Lower leg skin (tissue), 4 donors: ENCODE data around the gene NLGN4Y. TPM values are rescaled to one million over a fixed set of nuclear protein-coding genes. Genes with fewer than 3 reads are reported as not detected.

Experiments used
- DNase-seq, 2 donors: peaks; one replicate each; pipeline ENCODE4 v3.0.0-alpha.2; 2019; ENCODE audit warnings: low spot score in 2 of 2
- H3K4me3 ChIP-seq: fragments of 200-600 bp; sonication (generic); 2 replicates; pipeline ENCODE4 v1.5.1; 2017; ENCODE audit warnings: mild to moderate bottlenecking, low read depth; ENCODE audit not compliant: poor library complexity, severe bottlenecking
- CTCF ChIP-seq, 3 donors: fragments of 450-650 bp; IDR thresholded peaks; one replicate each; pipeline ENCODE4 v1.5.1; 2016; ENCODE audit warnings: antibody characterized with exemption in 3 of 3, mild to moderate bottlenecking in 3 of 3, moderate library complexity in 2 of 3
- POLR2A ChIP-seq, 2 donors: fragments of 450-650 bp; IDR thresholded peaks; one replicate each; pipeline ENCODE4 v1.6.1; 2016 to 2017; ENCODE audit warnings: antibody characterized with exemption in 2 of 2, mild to moderate bottlenecking in 1 of 2, moderate library complexity in 1 of 2
- WGBS, 2 donors: methylation state at CpG; one replicate each; pipeline ENCODE4 v1.1.5; 2018; 5-methylcytosine and 5-hydroxymethylcytosine counted together
- intact Hi-C: fragments of 100-400 bp; cut with DNase I; formaldehyde crosslinking; loops from one replicate; pipeline ENCODE4 v1.15.0; 2023; ENCODE audit warnings: low total_unique reads
- total RNA-seq, 4 donors: library from RNA; depleted of rRNA; stranded (reverse); fragments of >200 nt; gene quantifications; one replicate each; pipeline ENCODE4 v1.1.0, GENCODE V29; 2016

Gene NLGN4Y
- total RNA-seq, 4 donors from 2014 or later: 12.4 to 19.7 TPM; not detected in 2

- WGBS, 2 donors: 53% methylated on average over 6 of the region's 6 CpGs; no CpG with 5 or more reads in 1 of the 2 donors
- no peak for TF ChIP-seq CTCF (IDR thresholded peaks at IDR 0.05)
- DNase-seq: no peak
- H3K4me3 ChIP-seq: no peak overlapping the region
- intact Hi-C loops: no loop called here
These were observed 120.0 kb downstream of the NLGN4Y start for GRCh38 chrY:14644157-14644952.

- no peak for TF ChIP-seq CTCF (IDR thresholded peaks at IDR 0.05)
- TF ChIP-seq POLR2A (IDR thresholded peaks at IDR 0.05): no peak
- WGBS, 2 donors: 72% methylated on average over 1 of the region's 1 CpG; no CpG with 5 or more reads in 1 of the 2 donors
- DNase-seq: no peak
- intact Hi-C loops: no loop called here
- H3K4me3 ChIP-seq: no peak overlapping the region
These were observed 154.9 kb downstream of the NLGN4Y start for GRCh38 chrY:14679181-14679580.

GRCh38 chrY:14694543-14694942 lies 170.2 kb downstream of the NLGN4Y start:
- no peak for DNase-seq
- no peak overlapping the region for H3K4me3 ChIP-seq
- no peak for TF ChIP-seq POLR2A (IDR thresholded peaks at IDR 0.05)
- TF ChIP-seq CTCF (IDR thresholded peaks at IDR 0.05): no peak
- intact Hi-C loops: no loop called here

DNA sequence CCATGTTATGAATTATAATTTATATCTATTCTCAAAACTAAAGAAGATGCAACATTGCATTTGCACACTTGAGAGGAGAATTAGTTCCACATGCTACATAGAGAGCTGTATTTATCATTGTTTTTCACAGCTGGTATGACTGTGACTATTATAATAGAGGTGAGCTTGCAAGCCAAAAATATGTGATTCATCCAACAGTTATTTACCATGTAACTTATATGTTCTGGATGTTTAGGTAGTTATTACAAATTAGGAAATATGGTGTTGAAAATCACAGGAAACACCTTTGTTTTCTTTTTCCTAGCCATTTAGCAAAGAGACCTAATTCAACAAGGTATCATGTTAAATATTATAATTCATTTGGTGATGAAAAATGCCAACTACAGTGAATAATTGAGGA lies 183.8 kb downstream of the NLGN4Y start:
- no peak for DNase-seq
- TF ChIP-seq CTCF (IDR thresholded peaks at IDR 0.05) (no peak), POLR2A (IDR thresholded peaks at IDR 0.05) (no peak)
- no peak overlapping the region for H3K4me3 ChIP-seq
- intact Hi-C loops: no loop called here

DNA sequence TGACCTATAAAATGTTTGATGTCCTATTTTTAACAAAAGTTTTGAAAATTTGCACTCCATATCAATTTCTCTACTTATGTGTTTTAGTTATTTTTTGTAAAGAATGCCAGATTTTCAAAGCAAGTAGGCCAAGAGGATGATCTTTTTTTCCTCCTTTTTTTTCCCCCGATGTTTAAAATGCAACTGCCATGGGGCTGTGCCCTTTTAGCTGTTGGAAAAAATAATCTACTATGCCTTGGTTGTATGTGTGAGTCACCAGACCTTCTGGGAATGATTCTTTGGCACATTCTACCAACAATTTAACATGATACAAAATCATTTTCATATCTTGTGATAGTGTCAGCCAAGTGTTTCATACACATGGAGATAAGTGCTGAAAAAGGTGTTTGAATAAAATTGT lies 217.3 kb downstream of the NLGN4Y start:
- no peak for DNase-seq
- WGBS, 2 donors: 17% methylated on average over 1 of the region's 1 CpG; no CpG with 5 or more reads in 1 of the 2 donors
- no peak overlapping the region for H3K4me3 ChIP-seq
- intact Hi-C loops: no loop called here
- TF ChIP-seq CTCF (IDR thresholded peaks at IDR 0.05) (no peak), POLR2A (IDR thresholded peaks at IDR 0.05) (no peak)

- 61% methylated on average over 4 of the region's 4 CpGs; no CpG with 5 or more reads in 1 of the 2 donors for WGBS, 2 donors
- TF ChIP-seq POLR2A (IDR thresholded peaks at IDR 0.05) (no peak), CTCF (IDR thresholded peaks at IDR 0.05) (no peak)
- DNase-seq: no peak
- intact Hi-C loops: no loop called here
- H3K4me3 ChIP-seq: no peak overlapping the region
These were observed 224.0 kb downstream of the NLGN4Y start for GRCh38 chrY:14748329-14748728.
